ENCODE data around the gene IDH3G. TPM values are rescaled to one million over a fixed set of nuclear protein-coding genes. Genes with fewer than 3 reads are reported as not detected.

The IDH3G gene
- total and polyA plus RNA-seq, 8 donors = 31.0 to 186 (median 54.2) TPM

DNA sequence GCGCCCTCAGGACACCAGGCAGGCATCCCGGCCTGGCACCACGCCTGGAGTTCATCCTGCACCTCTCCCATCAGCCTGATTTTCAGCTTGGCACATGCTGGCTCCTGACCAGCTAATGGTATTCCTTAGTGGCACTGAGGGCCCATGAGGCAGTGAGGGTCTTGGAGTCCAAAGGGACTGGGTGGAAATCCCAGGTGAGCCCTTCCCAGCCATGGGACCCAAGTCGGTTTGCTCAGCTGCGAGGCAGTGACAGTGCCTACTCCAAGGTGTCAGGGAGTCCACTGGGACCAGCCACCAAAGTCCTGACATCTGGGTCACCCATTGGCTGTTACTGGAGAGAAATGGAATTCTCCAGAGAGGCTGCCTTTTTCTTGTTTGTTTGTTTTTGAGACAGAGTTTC, 5.2 kb upstream of the IDH3G start:
- peaks cover 12 to 21% (median 16%) of the 10 kb centered on the region in 4 donors for H3K4me1 ChIP-seq
- no peak overlapping the region for H3K27ac ChIP-seq
- intact Hi-C loops (cut with DNase I; ENCODE audit: low total_unique reads) = no loop called here
- H3K27me3 ChIP-seq = no peaks in the 10 kb centered on the region
- H3K4me3 ChIP-seq = no peak overlapping the region
- H3K36me3 ChIP-seq = peaks cover 4 to 37% (median 29%) of the 10 kb centered on the region in 4 donors
- peaks cover 0 to 45% (median 18%) of the 10 kb centered on the region in 4 donors for H3K9me3 ChIP-seq
- WGBS, 5 donors = 91 to 100% (median 93%) methylated on average over 2 to 5 of the region's 5 CpGs
- DNase-seq = no peak
- TF ChIP-seq POLR2A (IDR thresholded peaks at IDR 0.05) = no peak
- TF ChIP-seq POLR2AphosphoS5 (IDR thresholded peaks at IDR 0.05) = no peak
- TF ChIP-seq, protein P1, sequence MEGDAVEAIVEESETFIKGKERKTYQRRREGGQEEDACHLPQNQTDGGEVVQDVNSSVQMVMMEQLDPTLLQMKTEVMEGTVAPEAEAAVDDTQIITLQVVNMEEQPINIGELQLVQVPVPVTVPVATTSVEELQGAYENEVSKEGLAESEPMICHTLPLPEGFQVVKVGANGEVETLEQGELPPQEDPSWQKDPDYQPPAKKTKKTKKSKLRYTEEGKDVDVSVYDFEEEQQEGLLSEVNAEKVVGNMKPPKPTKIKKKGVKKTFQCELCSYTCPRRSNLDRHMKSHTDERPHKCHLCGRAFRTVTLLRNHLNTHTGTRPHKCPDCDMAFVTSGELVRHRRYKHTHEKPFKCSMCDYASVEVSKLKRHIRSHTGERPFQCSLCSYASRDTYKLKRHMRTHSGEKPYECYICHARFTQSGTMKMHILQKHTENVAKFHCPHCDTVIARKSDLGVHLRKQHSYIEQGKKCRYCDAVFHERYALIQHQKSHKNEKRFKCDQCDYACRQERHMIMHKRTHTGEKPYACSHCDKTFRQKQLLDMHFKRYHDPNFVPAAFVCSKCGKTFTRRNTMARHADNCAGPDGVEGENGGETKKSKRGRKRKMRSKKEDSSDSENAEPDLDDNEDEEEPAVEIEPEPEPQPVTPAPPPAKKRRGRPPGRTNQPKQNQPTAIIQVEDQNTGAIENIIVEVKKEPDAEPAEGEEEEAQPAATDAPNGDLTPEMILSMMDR (IDR thresholded peaks at IDR 0.05) = no peak
- no peak for TF ChIP-seq EP300 (IDR thresholded peaks at IDR 0.05)

DNA sequence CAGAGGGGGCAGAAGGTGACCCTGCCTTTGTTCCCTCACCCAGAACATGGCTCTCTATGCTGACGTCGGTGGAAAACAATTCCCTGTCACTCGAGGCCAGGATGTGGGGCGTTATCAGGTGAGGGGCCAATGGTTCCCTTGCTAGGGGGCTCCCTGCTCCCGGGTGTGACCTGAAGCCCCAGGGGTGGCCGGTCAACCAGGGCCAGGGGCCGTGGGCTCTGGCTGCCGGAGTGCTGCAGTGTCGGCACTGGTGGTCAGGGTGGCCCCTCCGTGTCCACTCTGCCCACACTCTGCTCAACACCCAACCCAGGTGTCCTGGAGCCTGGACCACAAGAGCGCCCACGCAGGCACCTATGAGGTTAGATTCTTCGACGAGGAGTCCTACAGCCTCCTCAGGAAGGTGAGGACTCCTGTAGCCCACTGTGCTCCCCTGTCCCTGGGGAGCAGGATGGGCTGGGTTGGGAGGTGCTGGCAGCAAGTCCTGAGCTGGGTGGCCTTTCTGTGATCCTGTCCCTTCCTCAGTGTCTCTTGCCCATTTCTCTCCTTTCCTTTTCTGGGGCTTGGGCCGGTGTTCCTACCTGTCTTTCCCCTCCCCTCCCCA, 3.3 kb upstream of the IDH3G start:
- Histone ChIP-seq H3K27me3 (no peaks in the 10 kb centered on the region), H3K9me3 (peaks cover 0 to 50% (median 19%) of the 10 kb centered on the region in 4 donors), H3K4me3 (no peak overlapping the region), H3K27ac (no peak overlapping the region), H3K4me1 (peaks cover 18 to 31% (median 26%) of the 10 kb centered on the region in 4 donors), H3K36me3 (peaks cover 4 to 33% (median 28%) of the 10 kb centered on the region in 4 donors)
- TF ChIP-seq, protein P1 (IDR thresholded peaks at IDR 0.05) = no peak
- TF ChIP-seq POLR2AphosphoS5 (IDR thresholded peaks at IDR 0.05) (no peak), EP300 (IDR thresholded peaks at IDR 0.05) (no peak)
- DNase-seq = no peak
- WGBS, 5 donors = 85 to 90% (median 88%) methylated on average over 7 to 15 of the region's 15 CpGs
- intact Hi-C loops (cut with DNase I; ENCODE audit: low total_unique reads) = no loop called here

DNA sequence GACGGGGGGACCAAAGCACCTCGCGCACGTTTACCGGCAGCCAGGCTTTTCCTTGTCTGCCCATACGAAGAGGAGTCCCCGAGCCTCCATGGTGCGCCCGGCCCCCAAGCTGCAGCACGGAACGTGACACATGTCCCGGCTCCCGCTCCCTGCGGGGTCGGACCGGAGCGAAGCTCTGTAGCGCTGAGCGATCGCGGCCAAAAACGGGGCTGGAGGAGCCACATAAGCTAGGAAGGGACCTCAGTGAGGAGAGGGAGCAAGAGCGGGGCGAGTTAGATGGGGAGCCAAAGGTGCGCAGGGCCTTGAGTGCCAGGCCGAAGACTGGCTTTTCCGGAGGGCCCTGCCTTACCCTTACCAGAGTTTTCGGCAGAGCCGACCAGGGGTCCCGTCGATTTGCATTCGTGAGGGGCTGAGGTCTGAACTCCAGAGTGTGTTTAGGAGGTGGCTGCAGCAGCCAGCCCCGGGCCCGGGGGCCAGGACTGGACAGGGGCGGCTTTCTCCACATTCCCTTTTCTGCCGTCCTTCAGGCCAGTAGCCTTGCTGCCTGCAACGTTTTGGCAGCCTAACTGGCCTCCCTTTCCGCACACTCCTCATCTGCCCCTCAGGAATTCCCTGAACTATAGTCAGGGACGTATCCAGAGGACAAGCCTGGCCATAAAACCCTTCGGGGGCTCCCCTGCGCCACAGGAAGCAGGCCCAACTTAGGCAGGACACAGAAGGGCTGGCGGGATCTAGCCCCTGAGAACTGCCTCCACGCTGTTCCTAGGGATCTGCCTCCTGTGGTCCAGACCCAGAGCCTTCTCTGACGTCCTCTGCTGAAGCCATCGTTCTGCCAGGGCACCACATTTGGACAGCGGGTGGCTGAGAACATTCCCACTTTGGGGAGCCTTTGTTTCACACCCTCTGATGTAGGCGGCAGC, 982 bp upstream of the IDH3G start:
- peak overlapping the region; percentile 62 to 75 (median 72) for H3K4me3 ChIP-seq
- no peak for DNase-seq
- intact Hi-C loops (cut with DNase I; ENCODE audit: low total_unique reads) = no loop called here
- TF ChIP-seq, protein P1 (IDR thresholded peaks at IDR 0.05) = no peak
- TF ChIP-seq POLR2AphosphoS5 (IDR thresholded peaks at IDR 0.05) = no peak
- no peak for TF ChIP-seq EP300 (IDR thresholded peaks at IDR 0.05)
- no peak for TF ChIP-seq POLR2A (IDR thresholded peaks at IDR 0.05)
- no peaks in the 10 kb centered on the region for H3K27me3 ChIP-seq
- peak overlapping the region; percentile 72 to 95 (median 93) for H3K27ac ChIP-seq
- H3K36me3 ChIP-seq = peaks cover 4 to 39% (median 33%) of the 10 kb centered on the region in 4 donors
- WGBS, 5 donors = 4 to 44% (median 18%) methylated on average over 12 to 47 of the region's 47 CpGs
- peaks cover 18 to 50% (median 36%) of the 10 kb centered on the region in 4 donors for H3K4me1 ChIP-seq
- H3K9me3 ChIP-seq = peaks cover 0 to 50% (median 19%) of the 10 kb centered on the region in 4 donors

DNA sequence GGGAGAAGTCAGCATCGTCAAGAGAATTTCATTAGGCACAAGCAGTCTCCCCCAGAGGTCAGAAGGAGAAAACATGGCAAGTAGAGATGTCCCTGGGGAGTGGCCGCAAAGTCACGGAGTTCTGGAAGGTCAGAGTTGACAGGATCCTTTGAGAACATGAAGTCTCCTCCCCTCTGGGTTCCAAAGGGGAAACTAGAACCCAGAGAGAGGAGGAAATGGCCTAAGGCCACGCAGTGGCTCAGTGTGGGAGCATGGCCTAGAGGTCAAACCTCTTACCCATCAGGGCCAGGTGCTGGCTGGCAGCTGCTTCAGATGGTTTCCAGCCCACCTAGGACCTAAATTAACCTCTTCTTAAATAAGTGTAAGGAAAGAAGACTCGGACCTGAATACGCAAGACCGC, 884 bp downstream of the IDH3G start:
- no peak for DNase-seq
- intact Hi-C loops (cut with DNase I; ENCODE audit: low total_unique reads) = no loop called here
- no peaks in the 10 kb centered on the region for H3K27me3 ChIP-seq
- TF ChIP-seq POLR2A (IDR thresholded peaks at IDR 0.05) = no peak
- TF ChIP-seq EP300 (IDR thresholded peaks at IDR 0.05) = no peak
- TF ChIP-seq, protein P1 (IDR thresholded peaks at IDR 0.05) = no peak
- no peak for TF ChIP-seq POLR2AphosphoS5 (IDR thresholded peaks at IDR 0.05)
- 8 to 51% (median 10%) methylated on average over 7 of the region's 7 CpGs for WGBS, 5 donors
- peak overlapping the region; percentile 92 to 96 (median 94) for H3K27ac ChIP-seq
- H3K4me3 ChIP-seq = peak overlapping the region; percentile 62 to 75 (median 72)
- H3K36me3 ChIP-seq = peaks cover 10 to 47% (median 40%) of the 10 kb centered on the region in 4 donors
- H3K4me1 ChIP-seq = peaks cover 18 to 50% (median 36%) of the 10 kb centered on the region in 4 donors
- peaks cover 0 to 44% (median 19%) of the 10 kb centered on the region in 4 donors for H3K9me3 ChIP-seq
